ENCODE data around the gene KLHDC8B. TPM values are rescaled to one million over a fixed set of nuclear protein-coding genes. Genes with fewer than 3 reads are reported as not detected.
A peak's percentile ranks its signal among the peaks of the same experiment; 100 is the strongest.

Gene KLHDC8B
- total and polyA plus RNA-seq, 4 donors = 8.1 to 17.1 (median 9.4) TPM

GRCh38 chr3:49166752-49167556 lies 4.4 kb upstream of the KLHDC8B start:
- Histone ChIP-seq H3K4me3 (ENCODE audit: low read depth in 1 of 3, low read length in 3 of 3) (peak overlapping the region in 2 of 3 donors; percentile 91 to 96), H3K27ac (ENCODE audit: low read depth in 1 of 2, low read length in 2 of 2) (peak overlapping the region; percentile 30 to 60), H3K4me1 (ENCODE audit: control insufficient read depth in 4 of 4, insufficient read depth in 4 of 4, low read length in 3 of 4) (peaks cover 18 to 46% (median 40%) of the 10 kb centered on the region in 4 donors), H3K9me3 (ENCODE audit: control insufficient read depth in 4 of 4, low read length in 3 of 4) (no peaks in the 10 kb centered on the region), H3K27me3 (ENCODE audit: control insufficient read depth in 4 of 4, insufficient read depth in 4 of 4, low read length in 3 of 4) (no peaks in the 10 kb centered on the region), H3K36me3 (ENCODE audit: control insufficient read depth in 4 of 4, insufficient read depth in 3 of 4, low read depth in 1 of 4, low read length in 3 of 4) (peaks cover 0 to 14% (median 12%) of the 10 kb centered on the region in 4 donors), H3K9ac (ENCODE audit: low read depth in 1 of 2, low read length in 2 of 2) (no peak overlapping the region)
- TF ChIP-seq, protein P1, sequence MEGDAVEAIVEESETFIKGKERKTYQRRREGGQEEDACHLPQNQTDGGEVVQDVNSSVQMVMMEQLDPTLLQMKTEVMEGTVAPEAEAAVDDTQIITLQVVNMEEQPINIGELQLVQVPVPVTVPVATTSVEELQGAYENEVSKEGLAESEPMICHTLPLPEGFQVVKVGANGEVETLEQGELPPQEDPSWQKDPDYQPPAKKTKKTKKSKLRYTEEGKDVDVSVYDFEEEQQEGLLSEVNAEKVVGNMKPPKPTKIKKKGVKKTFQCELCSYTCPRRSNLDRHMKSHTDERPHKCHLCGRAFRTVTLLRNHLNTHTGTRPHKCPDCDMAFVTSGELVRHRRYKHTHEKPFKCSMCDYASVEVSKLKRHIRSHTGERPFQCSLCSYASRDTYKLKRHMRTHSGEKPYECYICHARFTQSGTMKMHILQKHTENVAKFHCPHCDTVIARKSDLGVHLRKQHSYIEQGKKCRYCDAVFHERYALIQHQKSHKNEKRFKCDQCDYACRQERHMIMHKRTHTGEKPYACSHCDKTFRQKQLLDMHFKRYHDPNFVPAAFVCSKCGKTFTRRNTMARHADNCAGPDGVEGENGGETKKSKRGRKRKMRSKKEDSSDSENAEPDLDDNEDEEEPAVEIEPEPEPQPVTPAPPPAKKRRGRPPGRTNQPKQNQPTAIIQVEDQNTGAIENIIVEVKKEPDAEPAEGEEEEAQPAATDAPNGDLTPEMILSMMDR (IDR thresholded peaks at IDR 0.05; ENCODE audit: low read depth, low read length, missing input control) = no peak
- TF ChIP-seq SP1 (IDR thresholded peaks at IDR 0.05) = peak; percentile 83
- peak; percentile 94 for TF ChIP-seq HNF4A (conservative IDR thresholded peaks at IDR 0.05)
- no peak for TF ChIP-seq YY1 (IDR thresholded peaks at IDR 0.05)
- peak in 1 of 2 donors; percentile 63 for TF ChIP-seq GABPA (IDR thresholded peaks at IDR 0.05 in 1 of 2, conservative IDR thresholded peaks at IDR 0.05 in 1 of 2)
- TF ChIP-seq MAX (IDR thresholded peaks at IDR 0.05) = no peak
- no peak for TF ChIP-seq EGR1 (IDR thresholded peaks at IDR 0.05; ENCODE audit: low read depth in 2 of 2)
- TF ChIP-seq, protein P2, sequence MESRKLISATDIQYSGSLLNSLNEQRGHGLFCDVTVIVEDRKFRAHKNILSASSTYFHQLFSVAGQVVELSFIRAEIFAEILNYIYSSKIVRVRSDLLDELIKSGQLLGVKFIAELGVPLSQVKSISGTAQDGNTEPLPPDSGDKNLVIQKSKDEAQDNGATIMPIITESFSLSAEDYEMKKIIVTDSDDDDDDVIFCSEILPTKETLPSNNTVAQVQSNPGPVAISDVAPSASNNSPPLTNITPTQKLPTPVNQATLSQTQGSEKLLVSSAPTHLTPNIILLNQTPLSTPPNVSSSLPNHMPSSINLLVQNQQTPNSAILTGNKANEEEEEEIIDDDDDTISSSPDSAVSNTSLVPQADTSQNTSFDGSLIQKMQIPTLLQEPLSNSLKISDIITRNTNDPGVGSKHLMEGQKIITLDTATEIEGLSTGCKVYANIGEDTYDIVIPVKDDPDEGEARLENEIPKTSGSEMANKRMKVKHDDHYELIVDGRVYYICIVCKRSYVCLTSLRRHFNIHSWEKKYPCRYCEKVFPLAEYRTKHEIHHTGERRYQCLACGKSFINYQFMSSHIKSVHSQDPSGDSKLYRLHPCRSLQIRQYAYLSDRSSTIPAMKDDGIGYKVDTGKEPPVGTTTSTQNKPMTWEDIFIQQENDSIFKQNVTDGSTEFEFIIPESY (IDR thresholded peaks at IDR 0.05) = no peak
- TF ChIP-seq NR2F2 (IDR thresholded peaks at IDR 0.05) = peak; percentile 49
- TF ChIP-seq RXRA (IDR thresholded peaks at IDR 0.05) = peak; percentile 69 to 71
- TF ChIP-seq TAF1 (conservative IDR thresholded peaks at IDR 0.05) = no peak
- TF ChIP-seq, protein P3, sequence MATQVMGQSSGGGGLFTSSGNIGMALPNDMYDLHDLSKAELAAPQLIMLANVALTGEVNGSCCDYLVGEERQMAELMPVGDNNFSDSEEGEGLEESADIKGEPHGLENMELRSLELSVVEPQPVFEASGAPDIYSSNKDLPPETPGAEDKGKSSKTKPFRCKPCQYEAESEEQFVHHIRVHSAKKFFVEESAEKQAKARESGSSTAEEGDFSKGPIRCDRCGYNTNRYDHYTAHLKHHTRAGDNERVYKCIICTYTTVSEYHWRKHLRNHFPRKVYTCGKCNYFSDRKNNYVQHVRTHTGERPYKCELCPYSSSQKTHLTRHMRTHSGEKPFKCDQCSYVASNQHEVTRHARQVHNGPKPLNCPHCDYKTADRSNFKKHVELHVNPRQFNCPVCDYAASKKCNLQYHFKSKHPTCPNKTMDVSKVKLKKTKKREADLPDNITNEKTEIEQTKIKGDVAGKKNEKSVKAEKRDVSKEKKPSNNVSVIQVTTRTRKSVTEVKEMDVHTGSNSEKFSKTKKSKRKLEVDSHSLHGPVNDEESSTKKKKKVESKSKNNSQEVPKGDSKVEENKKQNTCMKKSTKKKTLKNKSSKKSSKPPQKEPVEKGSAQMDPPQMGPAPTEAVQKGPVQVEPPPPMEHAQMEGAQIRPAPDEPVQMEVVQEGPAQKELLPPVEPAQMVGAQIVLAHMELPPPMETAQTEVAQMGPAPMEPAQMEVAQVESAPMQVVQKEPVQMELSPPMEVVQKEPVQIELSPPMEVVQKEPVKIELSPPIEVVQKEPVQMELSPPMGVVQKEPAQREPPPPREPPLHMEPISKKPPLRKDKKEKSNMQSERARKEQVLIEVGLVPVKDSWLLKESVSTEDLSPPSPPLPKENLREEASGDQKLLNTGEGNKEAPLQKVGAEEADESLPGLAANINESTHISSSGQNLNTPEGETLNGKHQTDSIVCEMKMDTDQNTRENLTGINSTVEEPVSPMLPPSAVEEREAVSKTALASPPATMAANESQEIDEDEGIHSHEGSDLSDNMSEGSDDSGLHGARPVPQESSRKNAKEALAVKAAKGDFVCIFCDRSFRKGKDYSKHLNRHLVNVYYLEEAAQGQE (IDR thresholded peaks at IDR 0.05) = peak; percentile 66
- TF ChIP-seq FOXA1 (IDR thresholded peaks at IDR 0.05) = no peak
- TF ChIP-seq, protein P4, sequence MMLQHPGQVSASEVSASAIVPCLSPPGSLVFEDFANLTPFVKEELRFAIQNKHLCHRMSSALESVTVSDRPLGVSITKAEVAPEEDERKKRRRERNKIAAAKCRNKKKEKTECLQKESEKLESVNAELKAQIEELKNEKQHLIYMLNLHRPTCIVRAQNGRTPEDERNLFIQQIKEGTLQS (IDR thresholded peaks at IDR 0.05) = no peak
- peak; percentile 82 for TF ChIP-seq HNF4G (IDR thresholded peaks at IDR 0.05)
- no peak for TF ChIP-seq FOXA2 (IDR thresholded peaks at IDR 0.05)
- peak in 1 of 2 donors; percentile 36 for TF ChIP-seq JUND (IDR thresholded peaks at IDR 0.05)
- peak in 1 of 2 donors; percentile 11 for TF ChIP-seq RAD21 (IDR thresholded peaks at IDR 0.05)
- no peak for DNase-seq (ENCODE audit: low spot score)
- WGBS = 80% methylated on average over 6 of the region's 6 CpGs
